A549 (cell line): ENCODE results near the gene SNX15.

Experiments used
- CHD2 ChIP-seq: fragments of 150-350 bp; IDR thresholded peaks from 2 replicates; pipeline ENCODE4 v1.6.1; 2014; ENCODE audit warnings: low read length; ENCODE audit not compliant: partially characterized antibody
- EP300 ChIP-seq, 2 experiments: fragments of >200 bp; sonication (Bioruptor Twin); formaldehyde crosslinking; IDR thresholded peaks; 2 replicates in 1 of 2; 3 replicates in 1 of 2; pipeline ENCODE4 v1.6.1; 2016 to 2017
- SMC3 ChIP-seq: fragments of >200 bp; sonication (Bioruptor Twin); formaldehyde crosslinking; IDR thresholded peaks from 3 replicates; pipeline ENCODE4 v1.6.1; 2018; ENCODE audit warnings: inconsistent platforms
- ZC3H11A ChIP-seq: fragments of 450-650 bp; IDR thresholded peaks from 2 replicates; pipeline ENCODE4 v1.6.1; 2014; ENCODE audit warnings: antibody characterized with exemption, mild to moderate bottlenecking
- TF ChIP-seq, protein P1 (sequence below): fragments of >200 bp; sonication (Bioruptor Twin); formaldehyde crosslinking; IDR thresholded peaks from 3 replicates; pipeline ENCODE4 v1.5.1; 2016

DNA sequence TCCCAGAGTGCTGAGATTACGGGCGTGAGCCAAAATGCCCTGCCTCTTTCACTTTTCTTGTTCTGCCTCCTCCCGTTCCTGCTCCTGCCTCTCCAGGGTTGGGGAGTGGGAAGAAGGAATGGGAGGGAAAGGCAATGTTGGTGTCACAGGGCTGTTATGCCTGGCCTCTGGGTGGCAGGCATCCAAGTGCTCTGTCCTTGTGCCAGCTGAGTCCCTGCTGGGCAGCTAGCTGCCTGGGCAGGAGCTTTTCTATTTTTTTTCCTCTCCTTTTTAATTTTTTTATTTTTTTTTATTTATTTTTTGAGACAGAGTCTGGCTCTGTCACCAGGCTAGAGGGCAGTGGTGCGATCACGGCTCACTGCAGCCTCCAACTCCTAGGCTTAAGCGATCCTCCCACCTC is 9.7 kb downstream of the SNX15 start:
- TF ChIP-seq, protein P1, sequence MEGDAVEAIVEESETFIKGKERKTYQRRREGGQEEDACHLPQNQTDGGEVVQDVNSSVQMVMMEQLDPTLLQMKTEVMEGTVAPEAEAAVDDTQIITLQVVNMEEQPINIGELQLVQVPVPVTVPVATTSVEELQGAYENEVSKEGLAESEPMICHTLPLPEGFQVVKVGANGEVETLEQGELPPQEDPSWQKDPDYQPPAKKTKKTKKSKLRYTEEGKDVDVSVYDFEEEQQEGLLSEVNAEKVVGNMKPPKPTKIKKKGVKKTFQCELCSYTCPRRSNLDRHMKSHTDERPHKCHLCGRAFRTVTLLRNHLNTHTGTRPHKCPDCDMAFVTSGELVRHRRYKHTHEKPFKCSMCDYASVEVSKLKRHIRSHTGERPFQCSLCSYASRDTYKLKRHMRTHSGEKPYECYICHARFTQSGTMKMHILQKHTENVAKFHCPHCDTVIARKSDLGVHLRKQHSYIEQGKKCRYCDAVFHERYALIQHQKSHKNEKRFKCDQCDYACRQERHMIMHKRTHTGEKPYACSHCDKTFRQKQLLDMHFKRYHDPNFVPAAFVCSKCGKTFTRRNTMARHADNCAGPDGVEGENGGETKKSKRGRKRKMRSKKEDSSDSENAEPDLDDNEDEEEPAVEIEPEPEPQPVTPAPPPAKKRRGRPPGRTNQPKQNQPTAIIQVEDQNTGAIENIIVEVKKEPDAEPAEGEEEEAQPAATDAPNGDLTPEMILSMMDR: no peak
- TF ChIP-seq ZC3H11A (no peak), SMC3 (no peak), EP300 (IDR thresholded peaks at IDR 0.05) (no peak), CHD2 (no peak)
